RWPE2 (cell line): ENCODE data around the gene KLF15.

Experiments
- ATAC-seq: fragments of 200-7000 bp; cut with Tn5 transposase; 3 replicates; pipeline ENCODE4 v1.9.1; 2021; ENCODE audit warnings: low read depth
- DNase-seq: peaks from one replicate; pipeline ENCODE4 v3.0.0-alpha.2; 2020; ENCODE audit warnings: low spot score
- H3K27ac ChIP-seq: fragments of 450-650 bp; 2 replicates; pipeline ENCODE4 v1.5.1; 2017; ENCODE audit warnings: mild to moderate bottlenecking; ENCODE audit not compliant: poor library complexity, severe bottlenecking
- H3K27me3 ChIP-seq: fragments of 250-450 bp; sonication (Bioruptor Pico); 2 replicates; pipeline ENCODE4 v1.5.1; 2021; ENCODE audit warnings: mild to moderate bottlenecking, moderate library complexity; ENCODE audit not compliant: insufficient read depth, poor library complexity, severe bottlenecking
- H3K36me3 ChIP-seq: fragments of 250-450 bp; sonication (Bioruptor Pico); 2 replicates; pipeline ENCODE4 v1.5.1; 2020; ENCODE audit warnings: low read depth, mild to moderate bottlenecking, moderate library complexity
- H3K4me1 ChIP-seq: fragments of 250-450 bp; sonication (Bioruptor Pico); 2 replicates; pipeline ENCODE4 v1.5.1; 2021; ENCODE audit warnings: mild to moderate bottlenecking, moderate library complexity; ENCODE audit not compliant: insufficient read depth, poor library complexity, severe bottlenecking
- H3K4me3 ChIP-seq: fragments of 250-450 bp; sonication (Bioruptor Pico); 2 replicates; pipeline ENCODE4 v1.5.1; 2021; ENCODE audit warnings: mild to moderate bottlenecking, moderate library complexity; ENCODE audit not compliant: severe bottlenecking
- H3K9me3 ChIP-seq: fragments of 250-450 bp; sonication (Bioruptor Pico); 2 replicates; pipeline ENCODE4 v1.5.1; 2021; ENCODE audit warnings: mild to moderate bottlenecking, moderate library complexity; ENCODE audit not compliant: severe bottlenecking
- TF ChIP-seq, protein P1 (sequence below): fragments of 450-650 bp; IDR thresholded peaks from one replicate; pipeline ENCODE4 v1.5.1; 2017; ENCODE audit warnings: mild to moderate bottlenecking, moderate library complexity; ENCODE audit not compliant: poor library complexity, severe bottlenecking

KLF15 gene

DNA sequence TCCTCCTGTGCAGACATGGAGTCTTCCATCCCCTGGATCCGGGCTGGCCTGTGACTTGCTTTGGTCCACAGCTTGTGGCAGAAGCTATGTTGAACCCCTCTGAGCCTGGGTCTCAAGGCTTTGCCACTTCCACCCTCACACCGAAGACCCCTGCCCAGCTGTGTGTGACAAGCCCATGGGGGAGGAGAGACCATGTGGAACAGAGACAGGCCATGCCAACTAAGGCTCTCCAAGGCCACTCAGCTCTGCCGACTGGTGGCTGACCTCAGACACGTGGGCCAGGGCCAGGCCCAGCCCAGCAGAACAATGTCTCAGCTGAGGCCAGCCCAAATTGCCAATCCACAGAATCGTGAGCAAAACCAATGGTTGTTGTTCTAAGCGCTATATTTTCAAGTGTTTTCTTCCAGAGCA is 21.1 kb upstream of the KLF15 start:
- TF ChIP-seq, protein P1, sequence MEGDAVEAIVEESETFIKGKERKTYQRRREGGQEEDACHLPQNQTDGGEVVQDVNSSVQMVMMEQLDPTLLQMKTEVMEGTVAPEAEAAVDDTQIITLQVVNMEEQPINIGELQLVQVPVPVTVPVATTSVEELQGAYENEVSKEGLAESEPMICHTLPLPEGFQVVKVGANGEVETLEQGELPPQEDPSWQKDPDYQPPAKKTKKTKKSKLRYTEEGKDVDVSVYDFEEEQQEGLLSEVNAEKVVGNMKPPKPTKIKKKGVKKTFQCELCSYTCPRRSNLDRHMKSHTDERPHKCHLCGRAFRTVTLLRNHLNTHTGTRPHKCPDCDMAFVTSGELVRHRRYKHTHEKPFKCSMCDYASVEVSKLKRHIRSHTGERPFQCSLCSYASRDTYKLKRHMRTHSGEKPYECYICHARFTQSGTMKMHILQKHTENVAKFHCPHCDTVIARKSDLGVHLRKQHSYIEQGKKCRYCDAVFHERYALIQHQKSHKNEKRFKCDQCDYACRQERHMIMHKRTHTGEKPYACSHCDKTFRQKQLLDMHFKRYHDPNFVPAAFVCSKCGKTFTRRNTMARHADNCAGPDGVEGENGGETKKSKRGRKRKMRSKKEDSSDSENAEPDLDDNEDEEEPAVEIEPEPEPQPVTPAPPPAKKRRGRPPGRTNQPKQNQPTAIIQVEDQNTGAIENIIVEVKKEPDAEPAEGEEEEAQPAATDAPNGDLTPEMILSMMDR, result no peak
- no peak overlapping the region for H3K4me3 ChIP-seq

DNA sequence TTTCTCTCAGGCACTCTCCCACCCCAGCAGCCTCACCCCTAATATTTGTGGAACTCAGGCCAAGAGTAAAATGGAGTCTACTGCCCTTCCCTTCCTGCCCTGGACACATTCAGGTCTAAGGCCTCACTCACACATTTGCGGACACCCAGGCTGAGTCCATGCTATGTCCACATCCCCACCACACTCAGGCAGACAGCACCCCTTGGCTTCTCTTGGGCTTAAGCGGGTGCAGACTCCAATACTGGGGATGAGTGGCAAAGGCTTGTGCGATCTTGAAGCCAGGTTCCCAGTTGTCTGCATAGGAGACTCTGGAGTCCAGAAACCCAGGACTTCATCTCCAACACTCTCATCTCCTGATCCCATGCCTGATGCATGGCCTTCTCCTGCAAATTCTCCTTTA is 20.0 kb upstream of the KLF15 start:
- ATAC-seq, result no peak
- H3K4me1 ChIP-seq, result no peaks in the 10 kb centered on the region

More for the DNA sequence above, 21.1 kb upstream of the KLF15 start:
- H3K9me3 ChIP-seq, result no peaks in the 10 kb centered on the region
- H3K4me1 ChIP-seq, result no peaks in the 10 kb centered on the region
- no peaks in the 10 kb centered on the region for H3K27me3 ChIP-seq
- no peak overlapping the region for H3K27ac ChIP-seq
- no peaks in the 10 kb centered on the region for H3K36me3 ChIP-seq
- ATAC-seq, result no peak
- peak; percentile 50 for DNase-seq

DNA sequence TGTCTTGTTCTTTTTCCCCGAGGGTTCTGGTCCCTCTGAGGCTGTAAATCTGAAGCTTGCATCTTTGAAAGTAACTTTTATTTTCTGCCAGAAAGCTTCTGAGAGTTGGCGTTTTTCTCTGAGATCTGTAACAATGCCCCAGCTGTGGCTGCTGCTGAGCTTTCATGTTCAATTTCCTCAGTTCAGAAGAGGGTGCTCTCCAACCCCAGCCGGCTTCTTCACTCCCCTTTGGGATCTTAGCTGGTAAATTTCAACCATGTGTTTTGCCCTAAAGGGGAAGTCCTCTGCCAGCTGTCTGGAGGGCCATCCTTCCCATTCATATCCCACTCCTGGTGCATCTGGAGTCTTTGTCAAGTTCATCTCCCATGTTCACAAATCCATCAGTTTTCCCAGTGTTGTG is 19.2 kb upstream of the KLF15 start:
- Histone ChIP-seq H3K4me1 (no peaks in the 10 kb centered on the region), H3K27ac (no peak overlapping the region), H3K36me3 (no peaks in the 10 kb centered on the region), H3K4me3 (no peak overlapping the region), H3K27me3 (no peaks in the 10 kb centered on the region), H3K9me3 (no peaks in the 10 kb centered on the region)
- TF ChIP-seq, protein P1, result no peak
- peak; percentile 6 for DNase-seq
- no peak for ATAC-seq

More for the DNA sequence above, 20.0 kb upstream of the KLF15 start:
- peak; percentile 22 for DNase-seq
- no peak overlapping the region for H3K4me3 ChIP-seq
- H3K36me3 ChIP-seq, result no peaks in the 10 kb centered on the region
- H3K9me3 ChIP-seq, result no peaks in the 10 kb centered on the region
- H3K27me3 ChIP-seq, result no peaks in the 10 kb centered on the region
- TF ChIP-seq, protein P1, result no peak
- H3K27ac ChIP-seq, result no peak overlapping the region

DNA sequence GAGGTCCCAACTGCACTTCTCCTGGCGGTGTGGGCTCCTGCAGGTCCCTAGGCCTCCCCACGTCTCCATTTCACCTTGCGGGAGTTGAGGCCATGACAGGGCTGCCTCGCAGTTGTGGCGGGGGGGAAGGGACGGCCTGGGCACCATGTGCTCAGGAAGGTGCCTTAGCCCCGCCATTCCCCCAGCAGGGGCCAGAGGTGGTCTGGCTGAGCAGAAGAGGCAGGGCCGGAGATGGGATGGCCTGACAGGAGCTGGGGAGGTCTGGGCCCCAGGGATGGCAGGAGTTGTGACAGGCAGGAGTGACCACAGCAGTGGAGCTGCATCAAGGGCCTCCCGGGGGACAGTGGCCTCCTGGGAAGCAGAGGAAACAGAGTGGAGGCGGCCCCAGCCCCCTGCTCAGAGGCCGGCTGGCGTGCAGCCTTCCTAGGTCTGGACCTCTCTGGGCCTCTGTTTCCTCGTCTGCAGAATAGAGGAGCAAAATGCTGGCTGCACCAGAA is 18.7 kb upstream of the KLF15 start:
- Histone ChIP-seq H3K4me3 (no peak overlapping the region), H3K36me3 (no peaks in the 10 kb centered on the region), H3K27me3 (no peaks in the 10 kb centered on the region), H3K27ac (no peak overlapping the region), H3K4me1 (no peaks in the 10 kb centered on the region), H3K9me3 (no peaks in the 10 kb centered on the region)
- ATAC-seq (no peak), DNase-seq (peak; percentile 39)
- TF ChIP-seq, protein P1, result no peak

DNA sequence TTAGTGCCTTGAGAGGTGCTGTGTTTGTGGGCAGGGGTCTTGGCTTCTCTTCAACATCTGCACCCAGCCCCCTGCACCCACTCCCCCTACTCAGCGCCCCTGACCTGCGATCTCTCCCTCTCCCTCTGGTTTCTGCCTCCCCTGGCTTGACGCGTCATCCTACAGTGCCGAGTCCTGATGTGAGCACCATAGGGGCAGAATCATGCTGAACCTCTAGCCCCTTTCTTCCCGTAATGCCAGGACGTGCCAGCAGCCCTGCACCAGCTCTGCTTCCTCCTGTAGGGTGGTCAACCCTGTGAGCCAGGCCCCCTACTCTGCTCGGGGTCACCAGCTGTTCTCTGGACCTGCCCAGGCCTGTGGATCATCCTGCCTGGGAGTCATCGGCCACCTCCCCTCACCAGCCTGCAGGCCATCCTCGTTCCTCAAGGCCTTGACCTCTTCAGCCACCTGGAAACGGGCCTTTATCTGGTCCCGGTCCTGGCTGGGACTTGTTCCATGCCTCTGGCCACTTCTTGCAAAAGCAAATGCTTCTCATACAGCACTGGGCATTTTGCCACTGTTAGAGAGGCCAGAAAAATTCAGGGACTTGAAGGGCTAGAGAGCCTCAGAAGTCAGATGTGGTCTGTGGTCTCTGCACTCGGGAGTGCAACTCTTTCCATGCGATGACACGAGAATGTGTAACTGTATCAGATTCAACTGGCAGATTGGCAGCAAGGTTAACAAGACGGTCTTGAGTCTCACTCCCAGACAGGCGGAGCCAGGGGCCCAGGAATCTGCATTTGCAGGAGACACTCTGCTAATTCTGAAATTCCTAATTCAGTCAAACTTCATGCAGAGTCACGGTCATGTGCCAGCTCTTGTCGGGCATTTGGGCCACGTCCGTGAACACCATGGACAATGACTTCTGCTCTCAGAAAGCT is 16.7 kb upstream of the KLF15 start:
- TF ChIP-seq, protein P1, result no peak
- Histone ChIP-seq H3K4me1 (no peaks in the 10 kb centered on the region), H3K27me3 (no peaks in the 10 kb centered on the region), H3K4me3 (no peak overlapping the region), H3K27ac (no peak overlapping the region), H3K9me3 (no peaks in the 10 kb centered on the region), H3K36me3 (no peaks in the 10 kb centered on the region)
- ATAC-seq, result no peak
- DNase-seq, result peak; percentile 33
